Measurements from ENCODE around the gene OSBPL6. TPM values are rescaled to one million over a fixed set of nuclear protein-coding genes. Genes with fewer than 3 reads are reported as not detected.

The OSBPL6 gene
- total and polyA plus RNA-seq, 10 of the 15 experiments (the other 5 are each of a cell fraction or from before 2014, with no cell fraction given): 0.01 to 0.08 (median 0.03) TPM; not detected in 5

- no peak for TF ChIP-seq PRDM15 (CRISPR knock-in tag; IDR thresholded peaks at IDR 0.05)
- no peak for TF ChIP-seq GABPA (IDR thresholded peaks at IDR 0.05; ENCODE audit: low read depth)
- TF ChIP-seq ZBTB33 (IDR thresholded peaks at IDR 0.05): no peak
- TF ChIP-seq REST (IDR thresholded peaks at IDR 0.05; ENCODE audit: low read depth, low read length): no peak
Observed at GRCh38 chr2:178345951-178346350, 151.6 kb downstream of the OSBPL6 start (continued).
